Right lobe of liver (tissue), 6 donors: Measurements from ENCODE around the gene THAP4. TPM values are rescaled to one million over a fixed set of nuclear protein-coding genes. Genes with fewer than 3 reads are reported as not detected.

Experiments
- ATAC-seq, 4 donors: fragments of 200-7000 bp; cut with Tn5 transposase; one replicate each; pipeline ENCODE4 v1.9.1; 2020; ENCODE audit warnings: mild to moderate bottlenecking in 4 of 4, moderate library complexity in 4 of 4
- DNase-seq, 3 donors: peaks; one replicate each; pipeline ENCODE4 v3.0.0-alpha.2; 2020
- H3K27ac ChIP-seq, 3 donors: fragments of 200-600 bp; one replicate each; pipeline ENCODE4 v1.8.0; 2022
- H3K27me3 ChIP-seq, 2 donors: fragments of 200-600 bp; one replicate each; pipeline ENCODE4 v1.8.0; 2022
- H3K36me3 ChIP-seq, 4 donors: fragments of 200-600 bp; sonication (generic) in 1 of 4; one replicate each; pipeline versions ENCODE4 v1.5.1 to v1.8.0; 2017 to 2022; ENCODE audit warnings: control low read depth in 1 of 4
- H3K4me1 ChIP-seq, 4 donors: fragments of 200-600 bp; sonication (generic) in 1 of 4; one replicate each; pipeline versions ENCODE4 v1.5.1 to v1.8.0; 2017 to 2022; ENCODE audit warnings: control low read depth in 1 of 4
- H3K4me3 ChIP-seq, 3 donors: fragments of 200-600 bp; one replicate each; pipeline ENCODE4 v1.8.0; 2022
- H3K9me3 ChIP-seq, 4 donors: fragments of 200-600 bp; sonication (generic) in 1 of 4; one replicate each; pipeline versions ENCODE4 v1.5.1 to v1.8.0; 2017 to 2022; ENCODE audit warnings: control low read depth in 1 of 4
- CTCF ChIP-seq, 4 donors: fragments of 200-600 bp in 3 of 4; fragments of 450-650 bp in 1 of 4; IDR thresholded peaks; one replicate each; pipeline versions ENCODE4 v1.5.1 to v1.8.0; 2016 to 2022; ENCODE audit warnings: antibody characterized with exemption in 4 of 4, mild to moderate bottlenecking in 2 of 4
- POLR2A ChIP-seq: fragments of 450-650 bp; IDR thresholded peaks from one replicate; pipeline ENCODE4 v1.6.1; 2017; ENCODE audit warnings: antibody characterized with exemption, mild to moderate bottlenecking
- WGBS: methylation state at CpG from one replicate; pipeline ENCODE4 v1.1.6; 2018; ENCODE audit warnings: low coverage, low lambda C conversion rate; ENCODE audit not compliant: insufficient coverage; ENCODE audit errors: missing lambda C conversion rate; 5-methylcytosine and 5-hydroxymethylcytosine counted together
- intact Hi-C, 2 donors: fragments of 100-400 bp; cut with DNase I; formaldehyde crosslinking; loops; one replicate each; pipeline versions ENCODE4 v1.11.2 to v1.14.1; 2022
- total RNA-seq, 6 experiments: library from RNA; depleted of rRNA in 2 of 6; stranded (reverse); fragments of >200 nt in 2 of 6; fragmentation: NEBNext Ultra II Directional in 3 of 6; extraction: Animal tissue kit (Norgen Biotek cat#: 25700) in 3 of 6; gene quantifications; one replicate each; pipeline versions ENCODE4 v1.1.0 to v1.2.4, GENCODE V29; 2016 to 2023
- donor health status: DM: no; HTN: yes; CAD: no.
- donor health status: DM: no; HTN: no; CAD: no.
- donor health status: DM: no; HTN: no; CAD: no.
- donor health status: DM: no; HTN: yes; CAD: no.
- donor health status: DM: no; HTN: yes; CAD: no.

THAP4 gene
- total RNA-seq, 6 experiments from 2014 or later: 22.1 to 39.2 (median 25.0) TPM

- intact Hi-C loops: no loop called here
- no peak for TF ChIP-seq POLR2A
- TF ChIP-seq CTCF (IDR thresholded peaks at IDR 0.05): no peak
- 89% methylated on average over 10 of the region's 14 CpGs for WGBS
These were observed 9.1 kb upstream of the THAP4 start for GRCh38 chr2:241645915-241646645.

GRCh38 chr2:241645056-241645914 lies 8.3 kb upstream of the THAP4 start:
- intact Hi-C loops: no loop called here
- no peak for TF ChIP-seq CTCF (IDR thresholded peaks at IDR 0.05)
- no peak for TF ChIP-seq POLR2A
- peaks cover 0 to 8% (median 0%) of the 10 kb centered on the region in 4 donors for H3K4me1 ChIP-seq
- WGBS: 55% methylated on average over 2 of the region's 26 CpGs
- no peak overlapping the region for H3K27ac ChIP-seq
- DNase-seq (no peak), ATAC-seq (peak in 1 of 4 donors; percentile 19)
- no peaks in the 10 kb centered on the region for H3K27me3 ChIP-seq
- no peaks in the 10 kb centered on the region for H3K36me3 ChIP-seq
- no peak overlapping the region for H3K4me3 ChIP-seq
- H3K9me3 ChIP-seq: no peaks in the 10 kb centered on the region

More at GRCh38 chr2:241645915-241646645, 9.1 kb upstream of the THAP4 start:
- DNase-seq (no peak), ATAC-seq (no peak)
- no peaks in the 10 kb centered on the region for H3K36me3 ChIP-seq
- no peaks in the 10 kb centered on the region for H3K9me3 ChIP-seq
- no peak overlapping the region for H3K4me3 ChIP-seq
- H3K4me1 ChIP-seq: peaks cover 0 to 8% (median 0%) of the 10 kb centered on the region in 4 donors
- no peak overlapping the region for H3K27ac ChIP-seq
- H3K27me3 ChIP-seq: no peaks in the 10 kb centered on the region

GRCh38 chr2:241641631-241642030 lies 4.7 kb upstream of the THAP4 start:
- Histone ChIP-seq H3K27me3 (no peaks in the 10 kb centered on the region), H3K4me3 (no peak overlapping the region), H3K27ac (no peak overlapping the region), H3K4me1 (peaks cover 0 to 10% (median 4%) of the 10 kb centered on the region in 4 donors), H3K9me3 (no peaks in the 10 kb centered on the region), H3K36me3 (peaks cover 0 to 6% (median 0%) of the 10 kb centered on the region in 4 donors)
- intact Hi-C loops: no loop called here
- DNase-seq: no peak
- peak in 1 of 4 donors; percentile 48 for ATAC-seq
- no peak for TF ChIP-seq POLR2A
- 20% methylated on average over 1 of the region's 2 CpGs for WGBS

GRCh38 chr2:241640165-241640795 lies 3.3 kb upstream of the THAP4 start:
- no peak for TF ChIP-seq POLR2A
- Histone ChIP-seq H3K27ac (no peak overlapping the region), H3K36me3 (peaks cover 0 to 6% (median 0%) of the 10 kb centered on the region in 4 donors), H3K9me3 (no peaks in the 10 kb centered on the region), H3K27me3 (no peaks in the 10 kb centered on the region), H3K4me1 (peaks cover 0 to 19% (median 4%) of the 10 kb centered on the region in 4 donors), H3K4me3 (no peak overlapping the region)
- intact Hi-C loops: no loop called here
- no peak for DNase-seq
- 88% methylated on average over 8 of the region's 8 CpGs for WGBS
- ATAC-seq: no peak

GRCh38 chr2:241639385-241639784 lies 2.4 kb upstream of the THAP4 start:
- Histone ChIP-seq H3K4me1 (peaks cover 0 to 20% (median 4%) of the 10 kb centered on the region in 4 donors), H3K4me3 (no peak overlapping the region), H3K9me3 (no peaks in the 10 kb centered on the region)

More at GRCh38 chr2:241639385-241639784, 2.4 kb upstream of the THAP4 start:
- Histone ChIP-seq H3K36me3 (peaks cover 0 to 6% (median 0%) of the 10 kb centered on the region in 4 donors), H3K27ac (no peak overlapping the region), H3K27me3 (no peaks in the 10 kb centered on the region)
- TF ChIP-seq POLR2A: no peak
- no peak for TF ChIP-seq CTCF (IDR thresholded peaks at IDR 0.05)
- ATAC-seq (no peak), DNase-seq (no peak)
- 93% methylated on average over 3 of the region's 7 CpGs for WGBS
- intact Hi-C loops: no loop called here
